ENCODE results near the gene ZNF775. TPM values are rescaled to one million over a fixed set of nuclear protein-coding genes. Genes with fewer than 3 reads are reported as not detected.

ZNF775 gene
- total RNA-seq, 1 donor, result 0.94 TPM

GRCh38 chr7:150340024-150340749, 38.9 kb upstream of the ZNF775 start:
- peaks cover 6% of the 10 kb centered on the region for H3K9me3 ChIP-seq (ENCODE audit: low read depth, low read length)
- no peaks in the 10 kb centered on the region for H3K4me1 ChIP-seq (ENCODE audit: insufficient read depth, low read length)
- peaks cover 35% of the 10 kb centered on the region for H3K27me3 ChIP-seq (ENCODE audit: insufficient read depth, low read length)
- H3K4me3 ChIP-seq (ENCODE audit: low read length), result no peak overlapping the region

DNA sequence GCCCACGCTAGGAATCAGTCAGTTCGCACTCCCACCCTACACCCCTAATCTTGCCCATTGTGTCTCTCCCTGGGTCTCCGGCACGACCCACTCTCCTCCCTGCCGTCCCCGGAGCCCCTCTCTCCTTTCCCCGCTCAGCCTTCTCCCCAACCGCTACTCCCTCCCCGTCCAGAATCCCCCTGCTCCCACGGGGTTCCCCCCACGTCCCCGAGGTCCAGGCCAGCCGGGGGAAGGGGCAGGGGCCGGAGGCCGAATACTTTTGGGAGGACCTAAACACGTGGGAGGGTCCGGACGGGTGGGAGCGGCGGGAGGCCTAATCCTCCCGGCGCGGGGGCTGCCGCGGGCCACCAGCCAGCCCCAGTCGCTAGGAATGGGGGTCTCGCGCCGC, 38.3 kb upstream of the ZNF775 start:
- Histone ChIP-seq H3K27me3 (ENCODE audit: insufficient read depth, low read length) (peaks cover 35% of the 10 kb centered on the region), H3K9me3 (ENCODE audit: low read depth, low read length) (peaks cover 6% of the 10 kb centered on the region), H3K4me1 (ENCODE audit: insufficient read depth, low read length) (no peaks in the 10 kb centered on the region), H3K4me3 (ENCODE audit: low read length) (no peak overlapping the region)

DNA sequence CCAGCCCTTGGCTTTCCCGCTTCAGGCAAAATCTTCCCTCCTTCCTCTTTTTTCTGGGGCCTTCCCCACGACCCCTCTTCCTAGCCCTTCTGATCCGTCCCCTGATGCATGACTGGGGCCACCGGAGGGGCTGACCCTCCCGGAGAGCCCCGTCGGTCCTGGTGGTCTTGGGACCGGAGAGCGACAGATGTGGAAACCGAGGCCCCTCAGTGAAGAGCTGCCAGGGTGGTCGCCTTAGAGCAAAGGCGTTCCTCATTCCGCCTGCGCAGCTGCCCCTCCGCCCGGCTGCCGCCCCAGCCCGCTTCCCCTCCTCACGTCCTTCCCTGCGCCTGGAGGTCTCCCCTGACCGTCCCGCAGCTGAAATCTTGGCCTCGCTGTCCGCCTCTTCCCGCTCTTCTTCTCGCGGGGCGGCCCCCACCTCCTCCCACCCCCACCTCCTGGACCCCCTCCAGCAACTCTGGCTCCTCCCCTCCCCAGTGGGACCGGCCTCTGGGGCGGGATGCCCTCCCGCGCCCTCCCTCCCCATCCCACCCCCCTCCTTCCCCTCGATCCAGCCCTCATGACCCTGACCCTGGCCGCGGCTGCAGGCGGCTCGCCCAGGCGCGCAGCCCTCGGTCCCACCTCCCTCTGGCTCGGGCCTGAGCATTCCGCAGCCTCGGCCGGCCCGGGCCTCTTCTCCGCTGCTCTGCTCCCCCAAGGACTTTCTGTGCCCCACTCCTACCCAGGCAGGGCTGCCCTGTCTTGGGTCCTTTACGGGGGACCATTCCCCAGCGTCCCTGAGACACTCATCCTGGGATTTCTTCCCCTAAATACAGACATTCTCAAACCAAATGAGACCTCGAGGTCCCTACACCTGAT, 37.6 kb upstream of the ZNF775 start, which contains the start of gene RARRES2:
RARRES2 (minus strand) TSS at position 367 of the 858 bp plus-strand sequence. CDS start 1,020 bp downstream, outside the sequence.
- Histone ChIP-seq H3K4me1 (ENCODE audit: insufficient read depth, low read length) (no peaks in the 10 kb centered on the region), H3K27me3 (ENCODE audit: insufficient read depth, low read length) (peaks cover 35% of the 10 kb centered on the region), H3K4me3 (ENCODE audit: low read length) (no peak within 1 kb of the TSS), H3K9me3 (ENCODE audit: low read depth, low read length) (peaks cover 6% of the 10 kb centered on the region)

DNA sequence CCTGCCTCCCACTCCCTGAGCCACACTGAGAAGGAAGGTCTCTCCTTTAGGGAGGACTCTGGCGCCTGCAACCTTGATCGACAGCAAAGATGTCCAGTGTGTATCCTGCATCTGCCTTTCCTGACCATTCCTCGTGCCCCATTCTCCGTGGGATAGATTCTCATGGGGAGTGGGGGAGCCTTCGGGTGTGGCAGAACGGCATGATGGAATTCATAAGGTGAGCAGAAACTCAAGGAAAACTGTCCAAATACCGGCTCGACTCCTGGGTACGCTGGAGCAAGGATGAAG, 37.1 kb upstream of the ZNF775 start:
- Histone ChIP-seq H3K9me3 (ENCODE audit: low read depth, low read length) (peaks cover 6% of the 10 kb centered on the region), H3K27me3 (ENCODE audit: insufficient read depth, low read length) (peaks cover 35% of the 10 kb centered on the region), H3K4me3 (ENCODE audit: low read length) (no peak overlapping the region), H3K4me1 (ENCODE audit: insufficient read depth, low read length) (no peaks in the 10 kb centered on the region)

DNA sequence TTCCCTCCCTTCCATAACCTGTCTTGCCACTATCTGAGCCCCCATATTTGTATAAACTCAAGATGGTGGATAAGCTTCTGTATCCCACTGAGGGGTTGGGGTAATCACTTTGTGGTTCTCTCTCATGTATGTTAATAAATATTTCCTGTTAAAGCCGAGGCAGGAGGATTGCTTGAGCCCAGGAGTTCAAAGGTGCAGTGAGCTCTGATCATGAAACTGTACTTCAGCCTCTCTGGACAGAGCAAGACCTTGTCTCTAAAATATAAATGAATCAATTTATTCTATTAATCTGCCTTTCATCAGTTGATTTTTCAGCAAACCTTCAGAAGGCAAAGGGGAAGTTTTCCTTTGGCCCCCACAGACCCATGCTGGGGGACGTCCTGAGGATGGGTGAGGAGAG, 35.9 kb upstream of the ZNF775 start:
- no peaks in the 10 kb centered on the region for H3K4me1 ChIP-seq (ENCODE audit: insufficient read depth, low read length)
- no peak overlapping the region for H3K4me3 ChIP-seq (ENCODE audit: low read length)

GRCh38 chr7:150344299-150344698, 34.8 kb upstream of the ZNF775 start:
- Histone ChIP-seq H3K4me1 (ENCODE audit: insufficient read depth, low read length) (no peaks in the 10 kb centered on the region), H3K27me3 (ENCODE audit: insufficient read depth, low read length) (peaks cover 35% of the 10 kb centered on the region), H3K4me3 (ENCODE audit: low read length) (no peak overlapping the region), H3K9me3 (ENCODE audit: low read depth, low read length) (peaks cover 6% of the 10 kb centered on the region)

More for the DNA sequence above, 35.9 kb upstream of the ZNF775 start:
- Histone ChIP-seq H3K9me3 (ENCODE audit: low read depth, low read length) (peaks cover 6% of the 10 kb centered on the region), H3K27me3 (ENCODE audit: insufficient read depth, low read length) (peaks cover 35% of the 10 kb centered on the region)

DNA sequence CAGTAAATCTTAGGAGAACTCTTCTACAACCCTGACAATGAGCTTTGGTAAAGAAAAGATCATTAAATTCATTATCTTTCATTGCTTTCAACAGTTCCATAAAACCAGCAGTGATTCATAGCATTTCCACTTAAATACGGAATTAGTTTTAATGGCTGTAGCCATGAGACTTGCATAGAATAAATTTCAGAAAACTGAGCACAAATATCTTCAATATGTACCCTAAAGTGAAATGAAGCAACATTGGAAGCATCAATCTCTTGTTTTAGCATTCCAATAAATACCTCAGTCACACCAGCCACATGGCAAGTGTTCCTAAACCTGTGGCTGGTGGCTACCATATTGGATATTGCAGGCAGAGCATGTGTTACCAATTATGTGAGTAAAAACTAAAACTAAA, 34.1 kb upstream of the ZNF775 start:
- H3K4me3 ChIP-seq (ENCODE audit: low read length), result no peak overlapping the region
- peaks cover 6% of the 10 kb centered on the region for H3K9me3 ChIP-seq (ENCODE audit: low read depth, low read length)
- H3K4me1 ChIP-seq (ENCODE audit: insufficient read depth, low read length), result no peaks in the 10 kb centered on the region
- H3K27me3 ChIP-seq (ENCODE audit: insufficient read depth, low read length), result peaks cover 32% of the 10 kb centered on the region

DNA sequence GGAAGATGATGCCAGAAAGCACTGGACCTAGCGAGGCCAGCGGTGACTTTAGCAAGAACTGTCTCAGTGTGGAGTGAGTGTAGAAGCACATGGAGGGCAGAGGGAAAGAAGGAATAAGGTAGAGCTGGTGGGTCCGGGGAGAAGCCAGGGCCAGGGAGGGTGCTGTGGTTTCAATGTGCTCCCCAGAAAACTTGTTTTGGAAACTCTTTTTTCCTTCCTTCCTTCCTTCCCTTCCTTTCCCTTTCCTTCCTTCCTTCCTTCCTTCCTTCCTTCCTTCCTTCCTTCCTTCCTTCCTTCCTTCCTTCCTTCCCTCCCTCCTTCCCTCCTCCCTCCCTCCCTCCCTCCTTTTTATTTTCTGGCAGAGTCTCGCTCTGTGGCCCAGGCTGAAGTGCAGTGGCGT, 32.2 kb upstream of the ZNF775 start:
- no peaks in the 10 kb centered on the region for H3K4me1 ChIP-seq (ENCODE audit: insufficient read depth, low read length)
- no peak overlapping the region for H3K4me3 ChIP-seq (ENCODE audit: low read length)
- peaks cover 20% of the 10 kb centered on the region for H3K27me3 ChIP-seq (ENCODE audit: insufficient read depth, low read length)
- peaks cover 6% of the 10 kb centered on the region for H3K9me3 ChIP-seq (ENCODE audit: low read depth, low read length)

GRCh38 chr7:150351587-150352194, 27.4 kb upstream of the ZNF775 start:
- no peaks in the 10 kb centered on the region for H3K27me3 ChIP-seq (ENCODE audit: insufficient read depth, low read length)
- H3K4me1 ChIP-seq (ENCODE audit: insufficient read depth, low read length), result peaks cover 4% of the 10 kb centered on the region
- H3K4me3 ChIP-seq (ENCODE audit: low read length), result no peak overlapping the region
- no peaks in the 10 kb centered on the region for H3K9me3 ChIP-seq (ENCODE audit: low read depth, low read length)

- Histone ChIP-seq H3K9me3 (ENCODE audit: low read depth, low read length) (no peaks in the 10 kb centered on the region), H3K4me3 (ENCODE audit: low read length) (no peak overlapping the region), H3K27me3 (ENCODE audit: insufficient read depth, low read length) (no peaks in the 10 kb centered on the region), H3K4me1 (ENCODE audit: insufficient read depth, low read length) (peaks cover 20% of the 10 kb centered on the region)
These were observed 23.5 kb upstream of the ZNF775 start for GRCh38 chr7:150355666-150356059.

- Histone ChIP-seq H3K4me3 (ENCODE audit: low read length) (no peak overlapping the region), H3K4me1 (ENCODE audit: insufficient read depth, low read length) (peaks cover 20% of the 10 kb centered on the region), H3K9me3 (ENCODE audit: low read depth, low read length) (no peaks in the 10 kb centered on the region), H3K27me3 (ENCODE audit: insufficient read depth, low read length) (no peaks in the 10 kb centered on the region)
These were observed 22.7 kb upstream of the ZNF775 start for GRCh38 chr7:150356265-150356897.

GRCh38 chr7:150357270-150357669, 21.9 kb upstream of the ZNF775 start:
- H3K27me3 ChIP-seq (ENCODE audit: insufficient read depth, low read length), result no peaks in the 10 kb centered on the region
- no peaks in the 10 kb centered on the region for H3K9me3 ChIP-seq (ENCODE audit: low read depth, low read length)
- peaks cover 20% of the 10 kb centered on the region for H3K4me1 ChIP-seq (ENCODE audit: insufficient read depth, low read length)
- H3K4me3 ChIP-seq (ENCODE audit: low read length), result no peak overlapping the region

DNA sequence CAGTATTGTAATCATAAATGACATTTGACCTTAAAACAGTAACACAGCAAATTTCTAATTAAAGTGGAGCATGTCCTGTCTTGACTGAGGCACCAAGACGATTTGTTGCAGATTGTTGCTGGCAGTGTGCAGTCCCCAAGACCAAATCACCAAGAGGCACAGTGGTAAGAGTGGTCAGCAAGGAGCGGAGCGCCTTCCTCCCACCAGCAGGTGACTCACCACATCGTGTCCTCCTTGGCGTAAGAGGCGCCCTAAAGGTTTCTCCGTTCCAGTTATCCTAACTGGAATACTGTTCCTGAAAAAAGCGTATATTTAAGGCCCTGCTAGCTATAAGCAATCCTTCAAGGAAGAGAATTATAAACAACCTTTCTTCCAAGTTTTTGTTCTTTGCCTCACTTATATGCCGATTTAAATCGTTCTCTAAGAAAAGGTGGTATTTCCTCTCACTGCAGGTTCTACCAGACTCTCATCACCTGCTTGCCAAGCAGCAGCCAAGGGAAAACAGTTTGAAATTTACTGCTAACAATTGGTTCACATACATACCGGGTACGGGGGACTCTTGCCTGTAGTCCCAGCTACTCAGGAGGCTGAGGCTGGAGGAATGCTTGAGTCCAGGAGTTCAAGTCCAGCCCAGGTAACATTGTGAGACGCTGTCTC, 21.2 kb upstream of the ZNF775 start:
- no peaks in the 10 kb centered on the region for H3K27me3 ChIP-seq (ENCODE audit: insufficient read depth, low read length)
- H3K4me3 ChIP-seq (ENCODE audit: low read length), result no peak overlapping the region
- no peaks in the 10 kb centered on the region for H3K9me3 ChIP-seq (ENCODE audit: low read depth, low read length)
- H3K4me1 ChIP-seq (ENCODE audit: insufficient read depth, low read length), result peaks cover 20% of the 10 kb centered on the region

GRCh38 chr7:150358433-150358832, 20.7 kb upstream of the ZNF775 start:
- Histone ChIP-seq H3K27me3 (ENCODE audit: insufficient read depth, low read length) (no peaks in the 10 kb centered on the region), H3K4me3 (ENCODE audit: low read length) (no peak overlapping the region), H3K9me3 (ENCODE audit: low read depth, low read length) (no peaks in the 10 kb centered on the region), H3K4me1 (ENCODE audit: insufficient read depth, low read length) (peaks cover 23% of the 10 kb centered on the region)
